Dendritic cell treated with granulocyte-macrophage colony-stimulating factor and Interleukin-4, amounts not matched to agents 40 ng/mL and 50 ng/mL, for 4 days (primary cell): ENCODE measurements around the gene TFIP11.
A peak's percentile ranks its signal among the peaks of the same experiment; 100 is the strongest.

Source experiments
- H3K27ac Mint-ChIP-seq: one replicate; pipeline ENCODE4 v1.8.0; 2022; ENCODE audit warnings: mild to moderate bottlenecking, mixed read lengths
- H3K27me3 Mint-ChIP-seq: one replicate; pipeline ENCODE4 v1.8.0; 2022; ENCODE audit warnings: mild to moderate bottlenecking, mixed read lengths
- H3K36me3 Mint-ChIP-seq: one replicate; pipeline ENCODE4 v1.8.0; 2022; ENCODE audit warnings: low read depth, mixed read lengths
- H3K4me1 Mint-ChIP-seq: one replicate; pipeline ENCODE4 v1.8.0; 2022; ENCODE audit warnings: low read depth, mixed read lengths
- H3K4me3 Mint-ChIP-seq: one replicate; pipeline ENCODE4 v1.8.0; 2022; ENCODE audit warnings: mild to moderate bottlenecking, moderate library complexity, mixed read lengths
- H3K9me3 Mint-ChIP-seq: one replicate; pipeline ENCODE4 v1.8.0; 2022; ENCODE audit warnings: mixed read lengths
- intact Hi-C: fragments of 100-400 bp; cut with micrococcal nuclease; formaldehyde crosslinking; loops from one replicate; pipeline ENCODE4 v1.15.0; 2022

Gene TFIP11

DNA sequence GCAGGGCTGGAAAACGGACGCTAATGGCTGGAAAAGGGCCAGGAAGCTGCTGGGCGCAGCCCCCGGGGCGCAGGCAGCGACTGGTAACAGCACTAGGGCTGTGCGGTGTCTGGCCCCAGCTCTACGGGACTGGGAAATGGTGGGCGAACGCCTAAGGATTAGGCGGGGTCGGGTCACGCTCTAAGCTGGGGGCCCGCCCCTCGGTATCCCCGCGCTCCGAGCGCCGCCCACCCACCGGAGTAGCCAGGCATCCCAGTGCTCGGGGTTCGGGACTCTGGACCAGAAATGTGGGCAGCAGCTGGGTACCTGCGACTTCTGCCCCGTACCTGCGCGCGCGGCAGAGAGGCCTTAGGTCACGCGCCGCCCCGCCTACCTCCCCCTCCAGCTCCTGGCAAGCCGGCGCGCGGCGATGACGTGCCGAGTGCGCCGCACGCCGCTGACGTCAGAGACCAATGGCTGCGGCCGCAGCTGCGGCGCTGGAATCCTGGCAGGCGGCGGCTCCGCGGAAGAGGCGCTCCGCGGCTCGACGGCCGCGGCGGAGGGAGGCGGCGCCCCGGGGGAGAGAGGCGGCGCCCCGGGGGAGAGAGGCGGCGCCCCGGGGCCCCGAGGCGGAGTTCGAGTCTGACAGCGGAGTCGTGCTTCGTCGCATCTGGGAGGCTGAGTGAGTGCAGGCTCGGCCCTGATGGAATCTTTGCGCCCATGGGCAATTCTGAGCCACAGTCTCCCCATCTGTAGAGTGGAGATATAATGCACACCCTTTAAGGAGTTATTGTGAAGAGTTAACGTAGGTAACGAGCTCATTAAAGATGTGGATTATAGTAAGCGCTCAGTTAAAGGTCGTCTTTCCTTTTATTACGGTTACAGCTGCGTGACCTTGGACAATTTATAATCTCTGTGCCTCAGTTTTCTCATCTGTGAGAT is 28.6 kb downstream of the TFIP11 start, which contains the start of the genes HPS4 and SRRD:
TSS of gene HPS4 (minus strand) at position 345 of the 921 bp plus-strand sequence. CDS start 2,021 bp downstream, outside the sequence.
TSS of gene SRRD (plus strand) at position 439 of the 921 bp plus-strand sequence. CDS start at position 453, 14 bp downstream.
- Mint-ChIP-seq H3K4me1 (peaks cover 67% of the 10 kb centered on the region), H3K9me3 (no peaks in the 10 kb centered on the region), H3K36me3 (peaks cover 60% of the 10 kb centered on the region), H3K4me3 (peak within 1 kb of the TSS; percentile 86), H3K27me3 (no peaks in the 10 kb centered on the region), H3K27ac (peak within 1 kb of the TSS; percentile 95)
- intact Hi-C loops, result loop anchor here (1.0 kb wide), 1 partner anchor 29 kb away; the partner anchor contains the start of gene TFIP11

DNA sequence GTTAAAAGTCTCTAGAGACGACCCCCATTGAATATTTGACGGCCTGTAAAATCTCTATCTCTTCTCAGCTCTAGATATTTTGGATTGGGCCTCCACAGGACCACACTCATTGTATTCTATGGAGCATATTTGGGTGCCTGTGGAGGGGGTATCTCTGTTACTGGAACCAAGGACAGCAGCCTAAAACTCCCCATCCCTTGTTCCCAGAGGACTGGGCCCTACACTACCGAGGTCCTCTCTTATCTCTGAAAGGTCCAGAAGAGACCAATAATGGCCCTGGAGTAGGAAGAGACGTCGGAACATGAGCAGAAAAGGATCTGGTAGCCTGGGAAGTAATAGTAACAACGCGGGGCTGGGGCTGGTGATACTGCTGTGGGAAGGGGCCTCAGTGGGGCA is 29.2 kb downstream of the TFIP11 start:
- H3K27me3 Mint-ChIP-seq, result no peaks in the 10 kb centered on the region
- peak overlapping the region; percentile 95 for H3K27ac Mint-ChIP-seq
- no peaks in the 10 kb centered on the region for H3K9me3 Mint-ChIP-seq
- peak overlapping the region; percentile 86 for H3K4me3 Mint-ChIP-seq
- intact Hi-C loops, result loop anchor here (1.0 kb wide), 1 partner anchor 29 kb away; the partner anchor contains the start of gene TFIP11
- peaks cover 71% of the 10 kb centered on the region for H3K4me1 Mint-ChIP-seq
- H3K36me3 Mint-ChIP-seq, result peaks cover 60% of the 10 kb centered on the region

DNA sequence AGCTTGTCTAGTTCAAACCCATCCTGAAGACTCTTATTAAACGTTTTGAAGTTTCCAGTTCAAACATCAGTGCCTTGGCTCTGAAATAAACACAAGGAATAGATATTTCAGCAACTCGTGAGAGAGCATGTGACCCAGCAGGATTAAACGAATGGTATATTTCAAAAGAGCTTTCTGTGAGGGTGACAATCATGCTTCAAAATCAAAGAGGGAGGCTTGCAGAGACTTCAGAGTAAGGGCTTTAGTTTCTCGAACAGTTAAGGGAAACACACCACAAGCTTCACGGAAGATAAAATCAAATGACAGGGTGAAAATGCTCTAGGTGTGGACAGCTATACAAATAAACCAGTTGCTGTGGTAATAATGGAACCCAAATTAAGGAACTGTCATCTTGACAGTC is 30.1 kb downstream of the TFIP11 start:
- intact Hi-C loops, result no loop called here
- peaks cover 80% of the 10 kb centered on the region for H3K4me1 Mint-ChIP-seq

DNA sequence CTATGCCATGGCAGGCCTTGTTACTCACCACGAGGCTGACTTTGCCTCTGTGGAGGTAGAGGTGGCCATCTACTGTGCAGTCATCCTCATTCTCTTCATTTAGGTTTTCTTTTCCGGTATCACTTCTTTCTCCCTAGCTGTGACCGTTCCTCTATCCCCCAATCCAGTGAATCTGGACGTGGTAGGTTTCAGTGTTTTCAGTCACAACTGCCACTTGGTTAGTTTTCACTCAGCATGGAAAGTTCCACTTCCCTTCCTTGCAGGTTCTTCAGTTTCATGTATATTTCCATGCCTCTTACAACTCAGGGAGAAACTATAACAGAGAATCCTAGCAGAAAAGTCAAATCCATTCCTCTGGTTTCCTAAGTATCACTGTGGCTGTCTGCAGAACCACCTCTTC is 30.6 kb downstream of the TFIP11 start:
- H3K27ac Mint-ChIP-seq, result peak overlapping the region; percentile 95
- intact Hi-C loops, result no loop called here
- H3K4me3 Mint-ChIP-seq, result peak overlapping the region; percentile 52
- H3K27me3 Mint-ChIP-seq, result no peaks in the 10 kb centered on the region
- peaks cover 84% of the 10 kb centered on the region for H3K4me1 Mint-ChIP-seq
- no peaks in the 10 kb centered on the region for H3K9me3 Mint-ChIP-seq
- H3K36me3 Mint-ChIP-seq, result peaks cover 60% of the 10 kb centered on the region

More for the DNA sequence above, 30.1 kb downstream of the TFIP11 start:
- Mint-ChIP-seq H3K27ac (peak overlapping the region; percentile 95), H3K27me3 (no peaks in the 10 kb centered on the region), H3K9me3 (no peaks in the 10 kb centered on the region), H3K36me3 (peaks cover 60% of the 10 kb centered on the region), H3K4me3 (peak overlapping the region; percentile 86)

DNA sequence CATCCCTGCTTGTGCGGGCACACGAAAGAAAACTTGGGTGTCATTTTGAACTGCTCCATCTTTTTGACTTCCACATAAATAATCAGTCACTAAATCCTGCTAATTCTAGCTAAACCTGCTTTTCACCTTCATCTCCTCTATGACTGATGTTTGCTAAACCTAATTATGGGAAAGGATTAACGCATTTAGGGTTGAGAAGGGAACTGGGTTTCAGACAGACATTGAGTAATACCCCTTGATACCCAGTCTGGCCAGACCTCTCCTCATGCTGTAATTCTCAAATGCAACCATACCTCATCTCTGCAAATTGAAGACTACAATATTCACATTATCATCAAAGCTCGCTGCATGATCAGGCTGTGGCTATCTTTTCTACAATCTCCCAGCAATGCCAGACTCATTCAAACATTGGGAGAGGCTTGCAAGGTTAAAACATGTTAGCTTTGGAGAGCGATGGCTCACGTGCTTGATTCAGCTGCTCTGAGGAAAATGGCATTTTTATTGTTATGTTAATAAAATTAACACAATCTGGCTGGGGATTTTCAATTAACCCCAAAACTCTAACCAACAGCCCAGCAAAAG is 31.1 kb downstream of the TFIP11 start:
- peak overlapping the region; percentile 95 for H3K27ac Mint-ChIP-seq
- intact Hi-C loops, result no loop called here
- H3K4me1 Mint-ChIP-seq, result peaks cover 86% of the 10 kb centered on the region
- H3K27me3 Mint-ChIP-seq, result no peaks in the 10 kb centered on the region
- peaks cover 60% of the 10 kb centered on the region for H3K36me3 Mint-ChIP-seq
- no peaks in the 10 kb centered on the region for H3K9me3 Mint-ChIP-seq
- no peak overlapping the region for H3K4me3 Mint-ChIP-seq

DNA sequence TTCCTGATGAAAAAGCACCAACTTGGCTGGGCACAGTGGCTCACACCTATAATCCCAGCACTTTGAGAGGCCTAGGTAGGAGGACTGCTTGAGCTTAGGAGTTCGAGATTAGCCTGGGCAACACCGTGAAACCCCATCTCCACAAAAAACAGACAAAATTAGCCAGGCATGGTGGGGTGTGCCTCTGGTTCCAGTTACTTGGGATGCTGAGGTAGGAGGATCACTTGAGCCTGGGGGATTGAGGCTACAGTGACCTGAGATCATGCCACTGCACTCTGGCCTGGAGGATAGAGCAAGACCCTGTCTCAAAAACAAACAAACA is 31.7 kb downstream of the TFIP11 start:
- H3K4me1 Mint-ChIP-seq, result peaks cover 80% of the 10 kb centered on the region
- H3K9me3 Mint-ChIP-seq, result no peaks in the 10 kb centered on the region
- peak overlapping the region; percentile 9 for H3K4me3 Mint-ChIP-seq
- intact Hi-C loops, result no loop called here
- H3K27me3 Mint-ChIP-seq, result no peaks in the 10 kb centered on the region
- H3K36me3 Mint-ChIP-seq, result peaks cover 60% of the 10 kb centered on the region
- peak overlapping the region; percentile 95 for H3K27ac Mint-ChIP-seq

DNA sequence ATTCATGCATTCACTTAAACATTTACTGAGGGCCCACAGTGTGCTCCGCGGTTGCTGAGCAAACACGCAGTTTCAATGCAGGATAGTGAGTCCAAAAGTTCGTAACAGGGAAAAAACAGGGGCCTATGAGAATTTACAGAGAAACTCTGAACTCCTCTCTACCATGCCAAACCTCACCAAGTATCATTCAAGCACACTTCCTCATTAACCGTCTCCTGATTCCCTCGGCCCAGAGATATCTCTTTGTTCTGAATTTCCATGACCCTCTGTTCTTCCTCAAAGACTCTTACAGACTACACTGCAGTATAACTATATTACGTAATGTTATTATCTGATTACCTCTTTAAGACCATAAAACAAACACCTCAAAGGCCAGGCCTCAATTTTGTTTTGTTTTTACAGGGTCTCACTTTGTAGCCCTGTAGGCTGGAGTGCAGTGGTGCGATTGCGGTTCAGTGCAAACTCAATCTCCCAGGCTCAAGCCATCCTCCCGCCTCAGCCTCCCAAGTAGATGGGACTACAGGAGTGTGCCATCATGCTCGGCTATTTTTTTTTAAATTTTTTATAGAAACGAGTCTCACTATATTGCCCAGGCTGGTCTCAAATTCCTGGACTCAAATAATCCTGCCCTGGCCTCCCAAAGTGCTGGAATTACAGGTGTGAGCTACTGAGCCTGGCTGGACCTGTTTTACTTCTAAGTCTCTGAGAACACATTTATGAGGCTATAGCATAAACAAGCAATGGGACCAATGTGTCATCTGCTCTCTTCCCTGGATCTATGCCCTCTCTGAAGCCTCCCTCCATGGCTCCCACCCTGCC is 32.3 kb downstream of the TFIP11 start:
- Mint-ChIP-seq H3K27ac (peak overlapping the region; percentile 95), H3K36me3 (peaks cover 66% of the 10 kb centered on the region), H3K27me3 (no peaks in the 10 kb centered on the region), H3K9me3 (no peaks in the 10 kb centered on the region), H3K4me3 (peak overlapping the region; percentile 68), H3K4me1 (peaks cover 76% of the 10 kb centered on the region)
- intact Hi-C loops, result no loop called here

DNA sequence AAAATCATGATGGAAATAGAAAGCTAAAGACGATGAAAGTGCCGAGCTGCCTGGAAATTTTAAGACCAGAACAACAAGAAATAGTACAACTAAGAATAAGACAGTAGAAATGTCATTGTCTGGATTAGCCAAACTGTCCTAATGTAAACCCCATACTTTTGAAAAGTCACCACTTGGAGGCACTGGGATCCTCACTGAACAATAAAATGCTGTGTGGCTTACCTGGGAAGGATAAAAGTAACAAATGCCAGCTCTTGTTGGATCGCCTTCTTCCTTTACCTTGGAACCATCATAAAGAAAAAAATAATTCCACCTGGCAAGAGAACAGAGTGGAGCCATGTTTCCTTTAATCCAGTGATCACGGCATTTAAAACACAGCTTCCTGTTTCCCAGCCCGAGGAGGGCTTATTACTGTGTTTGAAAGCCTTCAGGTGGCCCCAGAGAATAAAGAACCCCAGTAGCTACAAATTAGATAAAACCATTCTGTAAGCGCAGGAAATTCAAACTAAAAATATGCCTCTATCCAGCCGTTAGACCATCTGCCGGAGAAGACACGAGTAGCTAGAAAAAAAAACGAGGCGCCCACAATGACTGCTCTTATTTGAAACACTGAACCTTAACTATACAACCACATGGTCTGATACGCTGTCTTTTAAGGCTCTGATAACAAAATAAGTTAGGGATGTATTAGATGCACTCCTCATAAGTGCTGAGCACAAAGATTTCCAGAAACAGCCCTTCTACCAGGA is 33.1 kb downstream of the TFIP11 start:
- Mint-ChIP-seq H3K9me3 (no peaks in the 10 kb centered on the region), H3K4me3 (peak overlapping the region; percentile 68), H3K27ac (peak overlapping the region; percentile 95), H3K27me3 (no peaks in the 10 kb centered on the region), H3K4me1 (peaks cover 73% of the 10 kb centered on the region), H3K36me3 (peaks cover 73% of the 10 kb centered on the region)
- intact Hi-C loops, result no loop called here

DNA sequence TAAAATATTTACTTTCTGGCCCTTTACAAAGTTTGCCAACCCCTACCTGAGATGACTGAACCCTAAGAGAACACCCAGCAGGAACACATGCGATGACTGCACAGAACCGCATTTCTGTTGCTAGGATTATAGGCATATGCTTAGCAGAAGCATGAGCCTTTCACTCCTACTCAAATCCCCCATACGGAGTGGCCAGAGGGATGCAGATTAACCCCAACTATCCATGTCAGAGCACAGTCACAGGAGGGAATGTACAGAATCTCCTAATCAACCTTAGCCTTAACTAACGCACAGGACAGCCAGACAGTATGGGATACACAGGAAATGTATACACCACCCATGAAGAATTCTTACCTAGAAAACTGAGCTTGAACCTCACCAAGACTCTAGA is 34.9 kb downstream of the TFIP11 start:
- no peak overlapping the region for H3K4me3 Mint-ChIP-seq
- H3K27ac Mint-ChIP-seq, result no peak overlapping the region
- peaks cover 60% of the 10 kb centered on the region for H3K4me1 Mint-ChIP-seq
- intact Hi-C loops, result no loop called here
- H3K27me3 Mint-ChIP-seq, result no peaks in the 10 kb centered on the region
- no peaks in the 10 kb centered on the region for H3K9me3 Mint-ChIP-seq
- peaks cover 81% of the 10 kb centered on the region for H3K36me3 Mint-ChIP-seq

DNA sequence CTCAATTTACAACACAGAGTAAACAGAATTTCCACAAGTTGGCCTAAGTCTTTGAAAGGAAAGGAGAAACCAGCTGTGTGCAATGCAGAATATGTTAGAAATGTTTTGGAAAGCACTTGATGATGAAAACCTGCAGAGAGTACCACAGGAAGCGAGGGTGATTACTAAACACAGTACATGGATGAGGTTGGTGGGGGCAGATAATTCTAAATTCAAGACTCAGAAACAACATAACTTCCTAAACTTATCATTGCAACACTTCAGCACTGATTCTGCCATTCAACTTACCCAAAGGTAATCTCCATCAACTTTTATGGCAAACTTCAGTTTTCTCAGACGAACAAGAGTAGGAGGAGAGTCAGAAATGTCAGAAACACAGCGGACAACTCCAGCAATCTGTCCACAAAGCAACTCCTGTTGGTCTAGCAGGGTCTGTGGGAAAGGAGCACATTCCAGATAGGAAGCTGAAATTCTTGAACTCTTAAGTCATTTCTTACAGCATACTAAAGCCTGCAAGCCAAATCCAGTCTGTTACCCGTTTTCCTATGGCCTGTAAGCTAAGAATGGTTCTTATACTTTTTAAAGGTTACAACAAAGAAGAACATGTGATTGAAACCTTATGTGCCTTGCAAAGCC is 35.5 kb downstream of the TFIP11 start:
- intact Hi-C loops, result no loop called here
- peaks cover 85% of the 10 kb centered on the region for H3K36me3 Mint-ChIP-seq
- no peak overlapping the region for H3K4me3 Mint-ChIP-seq
- H3K27ac Mint-ChIP-seq, result no peak overlapping the region
- no peaks in the 10 kb centered on the region for H3K9me3 Mint-ChIP-seq
- peaks cover 55% of the 10 kb centered on the region for H3K4me1 Mint-ChIP-seq
- H3K27me3 Mint-ChIP-seq, result no peaks in the 10 kb centered on the region

DNA sequence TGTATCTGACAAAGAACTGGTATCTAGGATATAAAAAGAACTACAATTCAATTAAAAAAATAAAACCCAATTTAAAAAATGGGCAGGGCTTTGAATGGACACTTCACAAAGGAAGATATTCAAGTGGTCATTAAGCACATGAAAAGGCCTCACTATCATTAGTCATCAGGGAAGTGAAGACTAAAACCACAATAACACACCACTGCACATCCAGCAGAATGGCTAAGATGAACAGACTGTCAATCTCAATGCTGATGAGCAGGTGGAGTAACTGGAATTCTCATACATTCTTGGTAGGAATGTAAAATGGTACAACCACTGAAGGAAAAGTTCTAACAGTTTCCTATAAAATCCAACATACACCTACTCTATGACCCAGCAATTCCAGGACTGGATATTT is 37.6 kb downstream of the TFIP11 start:
- H3K4me1 Mint-ChIP-seq, result peaks cover 35% of the 10 kb centered on the region
- no peaks in the 10 kb centered on the region for H3K27me3 Mint-ChIP-seq
- intact Hi-C loops, result no loop called here
- no peaks in the 10 kb centered on the region for H3K9me3 Mint-ChIP-seq
- H3K36me3 Mint-ChIP-seq, result peaks cover 92% of the 10 kb centered on the region
- H3K4me3 Mint-ChIP-seq, result no peak overlapping the region
- H3K27ac Mint-ChIP-seq, result no peak overlapping the region

DNA sequence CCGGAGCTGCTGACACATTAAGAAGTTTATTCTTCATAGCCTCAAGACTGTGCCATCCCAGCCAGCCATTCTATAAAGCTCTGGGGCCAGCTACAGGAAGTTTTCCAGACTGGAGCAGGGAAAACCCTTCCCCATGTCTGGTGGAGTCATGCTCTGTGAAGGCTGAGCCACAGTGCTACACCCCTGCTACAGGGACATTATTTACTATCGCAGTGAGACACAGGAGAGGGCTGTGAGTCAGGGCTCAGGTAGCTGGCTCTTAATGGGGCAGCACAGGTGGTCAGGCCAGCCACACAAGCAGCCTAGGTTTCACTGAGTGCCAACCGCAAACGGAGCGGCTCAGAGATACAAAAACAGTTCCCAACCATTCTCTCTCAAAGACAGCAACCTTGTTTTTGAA is 40.8 kb downstream of the TFIP11 start:
- Mint-ChIP-seq H3K4me1 (peaks cover 8% of the 10 kb centered on the region), H3K4me3 (no peak overlapping the region), H3K27me3 (no peaks in the 10 kb centered on the region), H3K27ac (no peak overlapping the region), H3K36me3 (peaks cover 98% of the 10 kb centered on the region), H3K9me3 (no peaks in the 10 kb centered on the region)
- intact Hi-C loops, result no loop called here

DNA sequence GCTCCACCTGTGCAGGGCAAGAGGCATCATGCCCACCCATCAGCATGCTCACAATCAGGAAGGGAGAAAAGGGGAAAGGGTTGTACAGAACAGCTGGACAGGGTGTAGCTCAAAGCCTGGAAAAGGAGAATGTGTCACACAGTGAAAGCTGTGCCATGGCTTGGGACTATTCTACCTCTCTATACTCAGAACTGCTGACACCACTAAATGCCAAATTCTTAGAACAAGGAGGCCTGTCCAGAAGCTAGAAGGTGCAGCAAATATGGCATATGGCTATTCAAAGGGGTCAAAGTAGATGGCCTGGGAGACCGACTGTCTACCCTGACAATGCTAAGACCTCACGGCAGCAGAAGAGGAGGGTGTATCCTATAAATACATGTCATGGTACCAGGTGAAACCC is 41.5 kb downstream of the TFIP11 start:
- H3K4me3 Mint-ChIP-seq, result no peak overlapping the region
- H3K4me1 Mint-ChIP-seq, result peaks cover 6% of the 10 kb centered on the region
- peaks cover 100% of the 10 kb centered on the region for H3K36me3 Mint-ChIP-seq
- intact Hi-C loops, result no loop called here
- H3K27ac Mint-ChIP-seq, result no peak overlapping the region
- H3K9me3 Mint-ChIP-seq, result no peaks in the 10 kb centered on the region
- H3K27me3 Mint-ChIP-seq, result no peaks in the 10 kb centered on the region
